Loucy (cell line): ENCODE results near the gene ZDHHC13.
A peak's percentile ranks its signal among the peaks of the same experiment; 100 is the strongest.

Experiments used
- H2AFZ ChIP-seq: fragments of 200-600 bp; sonication (generic); 2 replicates; pipeline ENCODE4 v1.6.0; 2016; ENCODE audit warnings: antibody characterized with exemption, mild to moderate bottlenecking, low read length, moderate library complexity
- H3F3A ChIP-seq: fragments of 200-600 bp; 2 replicates; pipeline ENCODE4 v1.6.0; 2016; ENCODE audit warnings: antibody characterized with exemption, low read depth, mild to moderate bottlenecking
- H3K27me3 ChIP-seq: fragments of 200-600 bp; sonication (generic); 2 replicates; pipeline ENCODE4 v1.6.1; 2014; ENCODE audit warnings: low read length, mild to moderate bottlenecking; ENCODE audit not compliant: insufficient read depth, poor library complexity, severe bottlenecking
- H3K36me3 ChIP-seq: fragments of 200-600 bp; sonication (generic); 2 replicates; pipeline ENCODE4 v1.6.1; 2016; ENCODE audit warnings: low read length; ENCODE audit not compliant: insufficient read depth
- H3K4me1 ChIP-seq: fragments of 200-600 bp; sonication (generic); 2 replicates; pipeline ENCODE4 v1.5.1; 2014; ENCODE audit warnings: low read length, mild to moderate bottlenecking; ENCODE audit not compliant: insufficient read depth, poor library complexity, severe bottlenecking
- H3K4me2 ChIP-seq: fragments of 200-600 bp; sonication (generic); 2 replicates; pipeline ENCODE4 v1.6.0; 2014; ENCODE audit warnings: antibody characterized with exemption, low read length, low read depth, mild to moderate bottlenecking; ENCODE audit not compliant: poor library complexity, severe bottlenecking
- H3K4me3 ChIP-seq: fragments of 200-600 bp; sonication (generic); 2 replicates; pipeline ENCODE4 v1.5.1; 2014; ENCODE audit warnings: low read length, mild to moderate bottlenecking, mixed read lengths; ENCODE audit not compliant: poor library complexity, severe bottlenecking
- H3K79me2 ChIP-seq: fragments of 200-600 bp; sonication (generic); 2 replicates; pipeline ENCODE4 v1.6.1; 2014; ENCODE audit warnings: low read length; ENCODE audit not compliant: insufficient read depth
- H3K9ac ChIP-seq: fragments of 200-600 bp; sonication (generic); 2 replicates; pipeline ENCODE4 v1.6.0; 2014; ENCODE audit warnings: mild to moderate bottlenecking, low read depth, low read length, moderate library complexity; ENCODE audit not compliant: poor library complexity, severe bottlenecking
- H3K9me2 ChIP-seq: fragments of 200-600 bp; sonication (generic); replicated peaks from 2 replicates; pipeline ENCODE4 v1.6.1; 2016; ENCODE audit warnings: low read depth, low read length, mixed read lengths
- H3K9me3 ChIP-seq: fragments of 200-600 bp; sonication (generic); 2 replicates; pipeline ENCODE4 v1.6.1; 2014; ENCODE audit warnings: mild to moderate bottlenecking, antibody characterized with exemption, low read length, low read depth; ENCODE audit not compliant: insufficient read depth
- H4K20me1 ChIP-seq: fragments of 200-600 bp; sonication (generic); 2 replicates; pipeline ENCODE4 v1.6.0; 2014; ENCODE audit warnings: antibody characterized with exemption, low read length, mild to moderate bottlenecking; ENCODE audit not compliant: insufficient read depth, poor library complexity, severe bottlenecking
- CTCF ChIP-seq: fragments of 200-600 bp; sonication (generic); conservative IDR thresholded peaks from 2 replicates; pipeline ENCODE4 v1.5.1; 2014; ENCODE audit warnings: mild to moderate bottlenecking, antibody characterized with exemption, low read length
- EZH2phosphoT487 ChIP-seq: fragments of 200-600 bp; IDR thresholded peaks from 2 replicates; pipeline ENCODE4 v1.6.1; 2018; ENCODE audit warnings: antibody characterized with exemption, mild to moderate bottlenecking, moderate library complexity, borderline replicate concordance

ZDHHC13 gene

GRCh38 chr11:19107125-19107524 is 9.8 kb upstream of the ZDHHC13 start:
- Histone ChIP-seq H3K27me3 (no peaks in the 10 kb centered on the region), H3K36me3 (no peaks in the 10 kb centered on the region), H3K9ac (no peak overlapping the region), H3K4me2 (no peak overlapping the region), H3K9me3 (no peaks in the 10 kb centered on the region), H3K4me3 (no peak overlapping the region), H3K9me2 (no peaks in the 10 kb centered on the region), H3K79me2 (no peaks in the 10 kb centered on the region), H3F3A (no peaks in the 10 kb centered on the region), H3K4me1 (peaks cover 12% of the 10 kb centered on the region), H4K20me1 (no peaks in the 10 kb centered on the region), H2AFZ (no peak overlapping the region)
- TF ChIP-seq EZH2phosphoT487 (no peak), CTCF (no peak)

DNA sequence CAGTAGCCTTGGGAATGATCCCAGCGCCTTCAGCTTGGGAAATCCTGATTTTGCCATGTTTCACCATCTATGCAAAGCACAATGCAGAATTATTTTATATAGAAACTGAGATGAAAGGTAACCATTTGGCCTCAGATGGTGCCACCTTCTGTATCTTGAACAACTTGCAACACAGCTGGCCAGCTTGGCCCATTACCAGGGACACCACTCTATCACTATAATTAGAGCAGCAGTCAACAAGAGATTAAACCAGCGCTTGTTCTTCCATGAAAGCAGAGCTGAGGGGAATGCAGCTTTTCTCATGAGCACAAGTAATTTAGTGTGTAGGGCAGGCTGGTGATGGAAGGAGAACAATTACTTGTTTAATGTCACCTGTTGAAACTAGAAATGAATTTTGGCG is 6.7 kb upstream of the ZDHHC13 start:
- H4K20me1 ChIP-seq, result no peaks in the 10 kb centered on the region
- H3K9me3 ChIP-seq, result no peaks in the 10 kb centered on the region
- TF ChIP-seq EZH2phosphoT487 (no peak), CTCF (peak; percentile 38)

DNA sequence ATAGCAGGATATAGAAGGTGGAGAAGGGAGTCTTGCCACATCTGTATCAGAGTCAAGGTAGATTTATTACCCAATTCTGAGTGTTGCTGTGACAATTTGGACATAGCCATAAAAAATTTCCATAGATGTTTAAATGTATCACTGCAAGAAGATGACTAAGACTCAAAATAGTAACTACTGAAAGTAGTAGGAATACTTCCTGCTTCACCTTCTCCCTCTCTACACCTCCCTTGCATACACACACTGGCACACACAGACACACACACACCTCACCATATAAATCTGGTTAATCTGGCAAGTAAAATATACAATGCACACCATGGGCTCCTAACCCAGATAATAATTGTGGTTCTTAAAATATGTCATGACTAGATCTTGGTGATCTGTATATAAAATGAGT is 5.2 kb upstream of the ZDHHC13 start:
- Histone ChIP-seq H3K4me3 (no peak overlapping the region), H3K4me2 (no peak overlapping the region), H3K36me3 (no peaks in the 10 kb centered on the region), H3K79me2 (no peaks in the 10 kb centered on the region), H4K20me1 (no peaks in the 10 kb centered on the region), H3K27me3 (no peaks in the 10 kb centered on the region), H3K9me2 (no peaks in the 10 kb centered on the region), H2AFZ (no peak overlapping the region), H3K9ac (no peak overlapping the region), H3F3A (peaks cover 6% of the 10 kb centered on the region; the same call in 1 of the 2 replicates), H3K9me3 (no peaks in the 10 kb centered on the region), H3K4me1 (peaks cover 18% of the 10 kb centered on the region)
- TF ChIP-seq CTCF (no peak), EZH2phosphoT487 (no peak)

More for the DNA sequence above, 6.7 kb upstream of the ZDHHC13 start:
- Histone ChIP-seq H3K4me3 (no peak overlapping the region), H3K79me2 (no peaks in the 10 kb centered on the region), H3F3A (peaks cover 6% of the 10 kb centered on the region; the same call in 1 of the 2 replicates), H3K4me1 (peaks cover 12% of the 10 kb centered on the region), H2AFZ (no peak overlapping the region), H3K36me3 (no peaks in the 10 kb centered on the region), H3K9me2 (no peaks in the 10 kb centered on the region), H3K9ac (no peak overlapping the region), H3K27me3 (no peaks in the 10 kb centered on the region), H3K4me2 (no peak overlapping the region)
